ENCODE measurements around the gene E2F2.
A peak's percentile ranks its signal among the peaks of the same experiment; 100 is the strongest.

The E2F2 gene
- 1.7 to 42.6 (median 10.7) reads per million in 17 experiments for total RNA-seq

- peak; percentile 86 to 96 (median 92) for DNase-seq
Observed at GRCh38 chr1:23530747-23531561, at the start of gene E2F2. Gene E2F2 (minus strand): TSS chr1:23531233. CDS start chr1:23530793, 440 bp downstream.

- DNase-seq = no peak
Observed at GRCh38 chr1:23578997-23579363, 47.9 kb upstream of the E2F2 start.

GRCh38 chr1:23578311-23578996 is 47.4 kb upstream of the E2F2 start:
- peak; percentile 64 to 82 (median 76) for DNase-seq

GRCh38 chr1:23577056-23578004 is 46.3 kb upstream of the E2F2 start:
- peak; percentile 68 to 87 (median 76) for DNase-seq

- no peak for DNase-seq
Observed at GRCh38 chr1:23576338-23577055, 45.5 kb upstream of the E2F2 start.

- no peak for DNase-seq
Observed at GRCh38 chr1:23575226-23575810, 44.3 kb upstream of the E2F2 start.

GRCh38 chr1:23574265-23574754 is 43.3 kb upstream of the E2F2 start:
- no peak for DNase-seq

- no peak for DNase-seq
Observed at GRCh38 chr1:23573574-23574182, 42.6 kb upstream of the E2F2 start.

- peak in 2 of 4 experiments; percentile 41 to 46 for DNase-seq
Observed at GRCh38 chr1:23571465-23571864, 40.4 kb upstream of the E2F2 start.

- no peak for DNase-seq
Observed at GRCh38 chr1:23570001-23570691, 39.1 kb upstream of the E2F2 start.

GRCh38 chr1:23568608-23569383 is 37.8 kb upstream of the E2F2 start:
- DNase-seq = no peak

GRCh38 chr1:23567996-23568607 is 37.1 kb upstream of the E2F2 start:
- no peak for DNase-seq

- no peak for DNase-seq
Observed at GRCh38 chr1:23567629-23567995, 36.6 kb upstream of the E2F2 start.

- DNase-seq = no peak
Observed at GRCh38 chr1:23566304-23566703, 35.3 kb upstream of the E2F2 start.

- DNase-seq = no peak
Observed at GRCh38 chr1:23565776-23566175, 34.7 kb upstream of the E2F2 start.

GRCh38 chr1:23564529-23565122 is 33.6 kb upstream of the E2F2 start:
- DNase-seq = no peak

GRCh38 chr1:23563755-23564374 is 32.8 kb upstream of the E2F2 start:
- no peak for DNase-seq

- DNase-seq = no peak
Observed at GRCh38 chr1:23563003-23563402, 32.0 kb upstream of the E2F2 start.

Data from suppressor macrophage (primary cell).